ENCODE measurements around the gene SAMD13. TPM values are rescaled to one million over a fixed set of nuclear protein-coding genes. Genes with fewer than 3 reads are reported as not detected.

SAMD13 gene
- total and polyA plus RNA-seq, 7 experiments from 2014 or later: 0.27 to 0.75 (median 0.43) TPM; not detected in 2

- Histone ChIP-seq H3K4me3 (ENCODE audit: low read length) (no peak overlapping the region), H3K36me3 (ENCODE audit: control insufficient read depth in 2 of 3, insufficient read depth in 3 of 3, low read length in 3 of 3) (no peaks in the 10 kb centered on the region), H3K9me3 (ENCODE audit: control insufficient read depth in 2 of 3, low read length in 3 of 3) (no peaks in the 10 kb centered on the region), H3K4me1 (ENCODE audit: control insufficient read depth in 2 of 2, insufficient read depth in 2 of 2, low read length in 2 of 2) (no peaks in the 10 kb centered on the region), H3K27ac (ENCODE audit: low read depth, low read length) (no peak overlapping the region), H3K27me3 (ENCODE audit: control insufficient read depth in 2 of 2, insufficient read depth in 2 of 2, low read length in 2 of 2) (no peaks in the 10 kb centered on the region)
- ChIA-PET POLR2A (no interaction called here), CTCF (interaction anchor here (0.7 kb wide), 1 partner anchor 236 kb away, joined by 3 read pairs; no protein-coding TSS in a partner anchor)
- intact Hi-C loops (cut with micrococcal nuclease): no loop called here
- peak overlapping the region in 1 of 9 donors; percentile 30 for H3K27ac Mint-ChIP-seq
- H3K9me3 Mint-ChIP-seq: peaks cover 0 to under 1% (median 0%) of the 10 kb centered on the region in 11 donors
- H3K4me1 Mint-ChIP-seq: peaks cover 0 to 2% (median 0%) of the 10 kb centered on the region in 7 donors
- ATAC-seq: no peak
- no peak for DNase-seq
- H3K36me3 Mint-ChIP-seq: peaks cover 0 to under 1% (median 0%) of the 10 kb centered on the region in 5 donors
- peaks cover 0 to 3% (median 2%) of the 10 kb centered on the region in 5 donors for H3K27me3 Mint-ChIP-seq
- H3K4me3 Mint-ChIP-seq: no peak overlapping the region
Measured at GRCh38 chr1:84377480-84378095, 76.1 kb downstream of the SAMD13 start.

- no peaks in the 10 kb centered on the region for H3K4me1 Mint-ChIP-seq
- peak; percentile 47 for ATAC-seq
- no peaks in the 10 kb centered on the region for H3K36me3 ChIP-seq (ENCODE audit: control insufficient read depth in 2 of 3, insufficient read depth in 3 of 3, low read length in 3 of 3)
- ChIA-PET POLR2A (no interaction called here), CTCF (no interaction called here)
- no peaks in the 10 kb centered on the region for H3K9me3 Mint-ChIP-seq
- H3K36me3 Mint-ChIP-seq: no peaks in the 10 kb centered on the region
- intact Hi-C loops (cut with micrococcal nuclease): no loop called here
- no peak overlapping the region for H3K4me3 Mint-ChIP-seq
- DNase-seq: no peak
- no peaks in the 10 kb centered on the region for H3K4me1 ChIP-seq (ENCODE audit: control insufficient read depth in 2 of 2, insufficient read depth in 2 of 2, low read length in 2 of 2)
- H3K27me3 ChIP-seq (ENCODE audit: control insufficient read depth in 2 of 2, insufficient read depth in 2 of 2, low read length in 2 of 2): no peaks in the 10 kb centered on the region
- H3K27ac ChIP-seq (ENCODE audit: low read depth, low read length): no peak overlapping the region
- no peak overlapping the region for H3K4me3 ChIP-seq (ENCODE audit: low read length)
- no peak overlapping the region for H3K27ac Mint-ChIP-seq
- no peaks in the 10 kb centered on the region for H3K9me3 ChIP-seq (ENCODE audit: control insufficient read depth in 2 of 3, low read length in 3 of 3)
- H3K27me3 Mint-ChIP-seq: peaks cover 0 to 7% (median 5%) of the 10 kb centered on the region in 5 donors
Measured at GRCh38 chr1:84379138-84379916, 77.8 kb downstream of the SAMD13 start.

- ATAC-seq (no peak), DNase-seq (no peak)
- H3K4me1 ChIP-seq (ENCODE audit: control insufficient read depth in 2 of 2, insufficient read depth in 2 of 2, low read length in 2 of 2): no peaks in the 10 kb centered on the region
- H3K4me3 ChIP-seq (ENCODE audit: low read length): no peak overlapping the region
- Mint-ChIP-seq H3K27ac (no peak overlapping the region), H3K36me3 (no peaks in the 10 kb centered on the region), H3K9me3 (no peaks in the 10 kb centered on the region), H3K4me1 (no peaks in the 10 kb centered on the region), H3K27me3 (peaks cover 0 to 8% (median 6%) of the 10 kb centered on the region in 5 donors), H3K4me3 (no peak overlapping the region)
- intact Hi-C loops (cut with micrococcal nuclease): no loop called here
- POLR2A ChIA-PET: no interaction called here
- H3K36me3 ChIP-seq (ENCODE audit: control insufficient read depth in 2 of 3, insufficient read depth in 3 of 3, low read length in 3 of 3): no peaks in the 10 kb centered on the region
- no peak overlapping the region for H3K27ac ChIP-seq (ENCODE audit: low read depth, low read length)
- CTCF ChIA-PET: no interaction called here
- no peaks in the 10 kb centered on the region for H3K27me3 ChIP-seq (ENCODE audit: control insufficient read depth in 2 of 2, insufficient read depth in 2 of 2, low read length in 2 of 2)
- H3K9me3 ChIP-seq (ENCODE audit: control insufficient read depth in 2 of 3, low read length in 3 of 3): no peaks in the 10 kb centered on the region
Measured at GRCh38 chr1:84379917-84380180, 78.3 kb downstream of the SAMD13 start.

GRCh38 chr1:84382127-84382526 lies 80.6 kb downstream of the SAMD13 start:
- no peak overlapping the region for H3K4me3 ChIP-seq (ENCODE audit: low read length)
- no peak for DNase-seq
- CTCF ChIA-PET: no interaction called here
- H3K9me3 Mint-ChIP-seq: no peaks in the 10 kb centered on the region
- no peaks in the 10 kb centered on the region for H3K36me3 ChIP-seq (ENCODE audit: control insufficient read depth in 2 of 3, insufficient read depth in 3 of 3, low read length in 3 of 3)
- intact Hi-C loops (cut with micrococcal nuclease): no loop called here
- no peaks in the 10 kb centered on the region for H3K9me3 ChIP-seq (ENCODE audit: control insufficient read depth in 2 of 3, low read length in 3 of 3)
- no peak for ATAC-seq
- H3K4me1 Mint-ChIP-seq: no peaks in the 10 kb centered on the region
- H3K27ac ChIP-seq (ENCODE audit: low read depth, low read length): no peak overlapping the region
- H3K4me1 ChIP-seq (ENCODE audit: control insufficient read depth in 2 of 2, insufficient read depth in 2 of 2, low read length in 2 of 2): no peaks in the 10 kb centered on the region
- no peaks in the 10 kb centered on the region for H3K27me3 ChIP-seq (ENCODE audit: control insufficient read depth in 2 of 2, insufficient read depth in 2 of 2, low read length in 2 of 2)
- H3K27me3 Mint-ChIP-seq: peaks cover 0 to 12% (median 6%) of the 10 kb centered on the region in 5 donors
- H3K27ac Mint-ChIP-seq: no peak overlapping the region
- H3K4me3 Mint-ChIP-seq: no peak overlapping the region
- POLR2A ChIA-PET: interaction anchor here (0.7 kb wide), 1 partner anchor 11 kb away, joined by 4 read pairs; no protein-coding TSS in a partner anchor
- H3K36me3 Mint-ChIP-seq: no peaks in the 10 kb centered on the region

- Histone ChIP-seq H3K27ac (ENCODE audit: low read depth, low read length) (no peak overlapping the region), H3K4me1 (ENCODE audit: control insufficient read depth in 2 of 2, insufficient read depth in 2 of 2, low read length in 2 of 2) (no peaks in the 10 kb centered on the region), H3K36me3 (ENCODE audit: control insufficient read depth in 2 of 3, insufficient read depth in 3 of 3, low read length in 3 of 3) (no peaks in the 10 kb centered on the region), H3K27me3 (ENCODE audit: control insufficient read depth in 2 of 2, insufficient read depth in 2 of 2, low read length in 2 of 2) (no peaks in the 10 kb centered on the region), H3K4me3 (ENCODE audit: low read length) (no peak overlapping the region), H3K9me3 (ENCODE audit: control insufficient read depth in 2 of 3, low read length in 3 of 3) (no peaks in the 10 kb centered on the region)
- ATAC-seq (no peak), DNase-seq (no peak)
- Mint-ChIP-seq H3K27ac (peak overlapping the region in 1 of 9 donors; percentile 63), H3K9me3 (no peaks in the 10 kb centered on the region), H3K4me1 (no peaks in the 10 kb centered on the region), H3K27me3 (peaks cover 0 to 12% (median 6%) of the 10 kb centered on the region in 5 donors), H3K36me3 (no peaks in the 10 kb centered on the region), H3K4me3 (no peak overlapping the region)
- intact Hi-C loops (cut with micrococcal nuclease): no loop called here
- POLR2A ChIA-PET: no interaction called here
- CTCF ChIA-PET: no interaction called here
Measured at GRCh38 chr1:84385347-84385746, 83.8 kb downstream of the SAMD13 start.

GRCh38 chr1:84386716-84387479 lies 85.4 kb downstream of the SAMD13 start:
- Histone ChIP-seq H3K4me1 (ENCODE audit: control insufficient read depth in 2 of 2, insufficient read depth in 2 of 2, low read length in 2 of 2) (no peaks in the 10 kb centered on the region), H3K27ac (ENCODE audit: low read depth, low read length) (no peak overlapping the region), H3K4me3 (ENCODE audit: low read length) (no peak overlapping the region), H3K9me3 (ENCODE audit: control insufficient read depth in 2 of 3, low read length in 3 of 3) (no peaks in the 10 kb centered on the region), H3K27me3 (ENCODE audit: control insufficient read depth in 2 of 2, insufficient read depth in 2 of 2, low read length in 2 of 2) (no peaks in the 10 kb centered on the region), H3K36me3 (ENCODE audit: control insufficient read depth in 2 of 3, insufficient read depth in 3 of 3, low read length in 3 of 3) (no peaks in the 10 kb centered on the region)
- no peaks in the 10 kb centered on the region for H3K4me1 Mint-ChIP-seq
- intact Hi-C loops (cut with micrococcal nuclease): loop anchor here in 1 of 2 donors (1.0 kb wide), 1 partner anchor 246 kb away; no protein-coding TSS in a partner anchor
- peaks cover 0 to 12% (median 6%) of the 10 kb centered on the region in 5 donors for H3K27me3 Mint-ChIP-seq
- ChIA-PET POLR2A (no interaction called here), CTCF (interaction anchor here (1.4 kb wide), 1 partner anchor 245 kb away, joined by 3 read pairs; no protein-coding TSS in a partner anchor)
- peak overlapping the region in 1 of 9 donors; percentile 4 for H3K27ac Mint-ChIP-seq
- DNase-seq (no peak), ATAC-seq (no peak)
- H3K9me3 Mint-ChIP-seq: no peaks in the 10 kb centered on the region
- H3K36me3 Mint-ChIP-seq: no peaks in the 10 kb centered on the region
- H3K4me3 Mint-ChIP-seq: no peak overlapping the region

Data from naive thymus-derived CD4-positive, alpha-beta T cell (primary cell).